SU-DHL-6 (cell line): ENCODE results near the gene NTHL1.

Experiments
- H2AFZ ChIP-seq: fragments of 200-600 bp; sonication (generic); 2 replicates; pipeline ENCODE4 v1.6.1; 2014; ENCODE audit warnings: low read depth, mild to moderate bottlenecking, moderate library complexity, mixed read lengths, antibody characterized with exemption, low read length; ENCODE audit not compliant: severe bottlenecking
- H3F3A ChIP-seq: fragments of 200-600 bp; shearing (Covaris generic); 2 replicates; pipeline ENCODE4 v1.6.0; 2016; ENCODE audit warnings: antibody characterized with exemption, mild to moderate bottlenecking; ENCODE audit not compliant: insufficient read depth
- H3K27ac ChIP-seq: fragments of 200-600 bp; sonication (generic); 2 replicates; pipeline ENCODE4 v1.5.1; 2016; ENCODE audit warnings: low read depth, mild to moderate bottlenecking, low read length, moderate library complexity, mixed read lengths
- H3K27me3 ChIP-seq: fragments of 200-600 bp; sonication (generic), shearing (Covaris generic); 2 replicates; pipeline ENCODE4 v1.6.0; 2014; ENCODE audit warnings: mild to moderate bottlenecking, low read length
- H3K36me3 ChIP-seq: fragments of 200-600 bp; sonication (generic); 2 replicates; pipeline ENCODE4 v1.6.1; 2014; ENCODE audit warnings: mild to moderate bottlenecking, low read length, mixed read lengths
- H3K4me2 ChIP-seq: fragments of 300-600, 200-600 bp; shearing (Covaris generic), sonication (generic); 2 replicates; pipeline ENCODE4 v1.6.0; 2014; ENCODE audit warnings: low read length, low read depth, mild to moderate bottlenecking; ENCODE audit not compliant: poor library complexity, severe bottlenecking
- H3K4me3 ChIP-seq: fragments of 200-600 bp; sonication (generic); 2 replicates; pipeline ENCODE4 v1.5.1; 2014; ENCODE audit warnings: antibody characterized with exemption, low read length, mild to moderate bottlenecking, mixed read lengths; ENCODE audit not compliant: insufficient read depth, poor library complexity, severe bottlenecking
- H3K79me2 ChIP-seq: fragments of 200-600 bp; sonication (generic); 2 replicates; pipeline ENCODE4 v1.6.1; 2014; ENCODE audit warnings: mild to moderate bottlenecking, low read length, moderate library complexity; ENCODE audit not compliant: insufficient read depth
- H3K9ac ChIP-seq: fragments of 200-600 bp; sonication (generic); 2 replicates; pipeline ENCODE4 v1.7.0; 2014; ENCODE audit warnings: mild to moderate bottlenecking, low read length
- H3K9me2 ChIP-seq: fragments of 200-600 bp; sonication (generic); replicated peaks from 2 replicates; pipeline ENCODE4 v1.6.1; 2014; ENCODE audit warnings: low read length; ENCODE audit not compliant: insufficient read depth
- H3K9me3 ChIP-seq: fragments of 200-600 bp; sonication (generic); 2 replicates; pipeline ENCODE4 v1.6.1; 2014; ENCODE audit warnings: low read length, mixed read lengths; ENCODE audit not compliant: insufficient read depth
- H4K20me1 ChIP-seq: fragments of 200-600 bp; sonication (generic); 2 replicates; pipeline ENCODE4 v1.6.1; 2014; ENCODE audit warnings: low read depth, mild to moderate bottlenecking, antibody characterized with exemption, low read length, moderate library complexity, mixed read lengths
- CTCF ChIP-seq: fragments of 200-600 bp; sonication (generic); IDR thresholded peaks from one replicate; pipeline ENCODE4 v1.5.1; 2017; ENCODE audit warnings: antibody characterized with exemption, mild to moderate bottlenecking, low read length, moderate library complexity; ENCODE audit not compliant: insufficient read depth, poor library complexity, severe bottlenecking
- EZH2phosphoT487 ChIP-seq: fragments of 200-600 bp; sonication (generic), shearing (Covaris generic); conservative IDR thresholded peaks from 2 replicates; pipeline ENCODE4 v1.6.1; 2018; ENCODE audit warnings: mild to moderate bottlenecking, antibody characterized with exemption, low read length, moderate library complexity, mixed read lengths

Gene NTHL1

GRCh38 chr16:2066139-2066538 is 18.5 kb upstream of the NTHL1 start:
- H3F3A ChIP-seq = no peaks in the 10 kb centered on the region
- no peak overlapping the region for H3K27ac ChIP-seq
- H3K9me3 ChIP-seq = no peaks in the 10 kb centered on the region
- no peaks in the 10 kb centered on the region for H3K79me2 ChIP-seq
- H3K9me2 ChIP-seq = no peaks in the 10 kb centered on the region
- H3K4me2 ChIP-seq = no peak overlapping the region
- TF ChIP-seq EZH2phosphoT487 (no peak), CTCF (no peak)
- H3K9ac ChIP-seq = no peak overlapping the region
- H3K36me3 ChIP-seq = no peaks in the 10 kb centered on the region
- H3K4me3 ChIP-seq = no peak overlapping the region
- no peaks in the 10 kb centered on the region for H3K27me3 ChIP-seq
- no peak overlapping the region for H2AFZ ChIP-seq
- H4K20me1 ChIP-seq = no peaks in the 10 kb centered on the region

GRCh38 chr16:2064368-2064945 is 16.8 kb upstream of the NTHL1 start:
- H3K9me2 ChIP-seq = no peaks in the 10 kb centered on the region
- H3K4me2 ChIP-seq = no peak overlapping the region
- no peaks in the 10 kb centered on the region for H3K79me2 ChIP-seq
- no peaks in the 10 kb centered on the region for H3F3A ChIP-seq
- H3K4me3 ChIP-seq = no peak overlapping the region
- H4K20me1 ChIP-seq = no peaks in the 10 kb centered on the region
- no peak overlapping the region for H3K9ac ChIP-seq
- H3K36me3 ChIP-seq = no peaks in the 10 kb centered on the region
- H3K27me3 ChIP-seq = no peaks in the 10 kb centered on the region
- no peak for TF ChIP-seq CTCF
- TF ChIP-seq EZH2phosphoT487 = no peak
- H3K9me3 ChIP-seq = no peaks in the 10 kb centered on the region
- H2AFZ ChIP-seq = no peak overlapping the region
- no peak overlapping the region for H3K27ac ChIP-seq

GRCh38 chr16:2063861-2064260 is 16.2 kb upstream of the NTHL1 start:
- Histone ChIP-seq H2AFZ (no peak overlapping the region), H4K20me1 (no peaks in the 10 kb centered on the region), H3K9me3 (no peaks in the 10 kb centered on the region), H3K4me2 (no peak overlapping the region), H3K27me3 (no peaks in the 10 kb centered on the region), H3K36me3 (no peaks in the 10 kb centered on the region), H3F3A (no peaks in the 10 kb centered on the region), H3K4me3 (no peak overlapping the region), H3K27ac (no peak overlapping the region), H3K79me2 (no peaks in the 10 kb centered on the region), H3K9me2 (no peaks in the 10 kb centered on the region), H3K9ac (no peak overlapping the region)
- TF ChIP-seq CTCF = no peak
- TF ChIP-seq EZH2phosphoT487 = no peak

GRCh38 chr16:2062801-2063200 is 15.2 kb upstream of the NTHL1 start:
- Histone ChIP-seq H4K20me1 (no peaks in the 10 kb centered on the region), H3K79me2 (no peaks in the 10 kb centered on the region), H3K4me2 (no peak overlapping the region), H2AFZ (no peak overlapping the region), H3K9me2 (no peaks in the 10 kb centered on the region), H3K4me3 (no peak overlapping the region), H3F3A (no peaks in the 10 kb centered on the region), H3K9me3 (no peaks in the 10 kb centered on the region), H3K27me3 (no peaks in the 10 kb centered on the region), H3K9ac (no peak overlapping the region), H3K27ac (no peak overlapping the region), H3K36me3 (no peaks in the 10 kb centered on the region)
- no peak for TF ChIP-seq CTCF
